GM18858 (cell line): Measurements from ENCODE around the gene GRPR.

Source experiments
- ATAC-seq: cut with Tn5 transposase; IDR thresholded peaks from one replicate; pipeline ENCODE4 v1.9.1; 2021; ENCODE audit not compliant: unreplicated experiment

GRPR gene

DNA sequence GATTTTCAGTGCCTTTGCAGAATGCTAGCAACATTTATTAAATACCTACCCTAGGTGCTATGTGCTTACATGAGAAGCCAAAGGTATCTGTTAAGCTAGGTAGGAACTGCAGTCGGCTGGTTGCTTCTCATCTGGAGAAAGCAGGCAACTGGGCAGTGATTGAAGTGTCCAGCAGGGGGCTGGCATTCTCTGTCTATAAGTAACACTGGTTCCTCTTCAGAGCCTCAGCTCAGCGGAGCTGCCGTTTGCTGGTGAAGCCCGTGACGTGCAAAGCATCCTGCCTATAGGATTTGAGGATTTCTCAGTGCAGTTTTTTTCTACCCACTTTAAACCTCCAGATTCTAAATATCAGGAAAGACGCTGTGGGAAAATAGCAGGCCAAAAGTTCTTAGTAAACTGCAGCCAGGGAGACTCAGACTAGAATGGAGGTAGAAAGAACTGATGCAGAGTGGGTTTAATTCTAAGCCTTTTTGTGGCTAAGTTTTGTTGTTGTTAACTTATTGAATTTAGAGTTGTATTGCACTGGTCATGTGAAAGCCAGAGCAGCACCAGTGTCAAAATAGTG is at the start of gene GRPR:
TSS of gene GRPR (plus strand) at position 344 of the 565 bp plus-strand sequence. CDS start 389 bp downstream, outside the sequence.
- ATAC-seq: peak; percentile 39

GRCh38 chrX:16075087-16075486 is 48.3 kb upstream of the GRPR start:
- ATAC-seq: no peak

DNA sequence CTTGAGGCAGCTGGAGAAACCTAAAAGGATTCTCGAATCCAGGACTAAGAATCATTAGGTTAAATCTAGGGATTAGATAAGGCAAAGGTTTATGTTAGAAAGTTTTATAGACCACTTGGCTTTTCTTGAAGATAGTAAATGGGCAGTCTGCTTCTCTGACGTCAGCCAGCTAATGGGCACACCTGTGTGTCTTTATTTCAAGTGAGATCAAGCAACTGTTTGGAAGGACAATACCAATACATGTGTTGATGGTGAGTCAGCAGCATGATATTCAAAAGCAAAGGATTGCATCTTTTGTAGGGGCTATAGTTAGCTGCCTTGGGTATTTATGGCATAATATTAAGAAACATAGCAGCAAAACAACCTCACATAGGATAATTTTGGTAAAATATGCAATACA is 46.5 kb upstream of the GRPR start:
- ATAC-seq: no peak

- ATAC-seq: no peak
Observed at GRCh38 chrX:16077811-16078210, 45.6 kb upstream of the GRPR start.

- ATAC-seq: no peak
Observed at GRCh38 chrX:16081357-16081756, 42.0 kb upstream of the GRPR start.

- ATAC-seq: no peak
Observed at GRCh38 chrX:16082470-16083085, 40.8 kb upstream of the GRPR start.

DNA sequence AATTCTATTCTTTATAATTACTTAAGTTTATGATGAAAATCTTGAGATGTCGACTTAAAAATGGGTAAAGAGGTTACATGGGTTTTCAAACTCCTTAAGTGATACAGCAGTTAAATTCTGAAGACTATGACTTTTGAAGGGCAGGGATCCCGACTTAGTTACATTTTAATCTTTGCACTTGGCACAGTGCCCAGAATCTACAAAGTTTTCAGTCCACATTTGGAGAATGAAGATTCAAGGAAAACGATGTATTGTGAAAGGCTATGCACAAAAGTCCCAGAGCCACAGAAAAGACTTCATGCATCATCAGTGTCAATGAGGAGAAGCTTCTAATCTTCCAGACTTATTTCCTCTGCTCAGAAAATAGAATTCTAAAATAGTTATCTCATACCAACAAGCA is 36.3 kb upstream of the GRPR start:
- ATAC-seq: no peak

DNA sequence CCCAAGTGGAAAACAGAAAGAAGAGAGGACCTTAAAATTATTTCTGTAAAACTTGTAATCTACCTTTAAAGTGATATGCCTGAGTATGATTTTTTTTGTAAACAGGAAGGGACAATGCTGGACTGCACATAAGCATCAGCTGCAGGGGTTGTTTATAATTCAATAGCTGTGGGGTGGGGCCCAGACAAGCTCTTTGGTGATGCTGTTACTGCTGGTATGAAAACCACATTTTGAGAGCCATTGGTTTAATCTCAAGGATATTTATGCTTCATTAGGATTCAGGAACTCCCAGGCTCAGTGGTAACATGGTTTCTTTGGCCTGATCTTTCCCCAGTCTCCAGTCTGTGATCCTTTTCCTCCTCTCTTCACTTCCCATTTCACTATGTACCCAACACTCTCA is 34.3 kb upstream of the GRPR start:
- no peak for ATAC-seq

- no peak for ATAC-seq
Observed at GRCh38 chrX:16096141-16096540, 27.2 kb upstream of the GRPR start.

- ATAC-seq: no peak
Observed at GRCh38 chrX:16100673-16101072, 22.7 kb upstream of the GRPR start.

- ATAC-seq: no peak
Observed at GRCh38 chrX:16101581-16101980, 21.8 kb upstream of the GRPR start.

- no peak for ATAC-seq
Observed at GRCh38 chrX:16103625-16104024, 19.7 kb upstream of the GRPR start.

- ATAC-seq: no peak
Observed at GRCh38 chrX:16112428-16112827, 10.9 kb upstream of the GRPR start.

DNA sequence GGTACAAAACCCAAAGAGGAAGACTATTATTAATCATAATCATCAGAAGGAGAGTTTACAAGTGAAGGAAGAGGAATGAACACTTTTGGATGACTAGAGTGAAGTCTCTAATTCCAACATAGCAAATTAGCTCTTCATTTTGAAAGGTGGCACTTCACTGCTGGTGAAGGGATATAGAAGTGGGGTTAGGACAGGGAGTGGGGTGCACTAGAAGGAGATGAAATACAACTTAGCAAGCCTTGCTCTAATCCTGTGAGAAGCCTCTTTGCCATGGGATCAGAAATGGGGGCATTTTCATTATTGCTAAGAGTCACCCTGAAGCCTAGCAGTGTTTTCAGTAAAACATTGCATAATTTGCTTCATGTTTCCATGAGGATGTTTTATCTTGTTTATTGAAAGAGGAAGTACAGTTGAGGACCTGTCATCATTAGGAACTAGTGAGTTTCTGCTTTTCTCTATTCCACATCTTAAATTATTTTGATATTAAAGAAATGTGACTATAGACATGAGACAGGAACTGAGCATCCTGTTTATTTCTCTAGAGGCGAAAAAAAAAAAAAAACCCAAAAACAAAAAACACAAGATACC is 9.3 kb upstream of the GRPR start:
- ATAC-seq: no peak

DNA sequence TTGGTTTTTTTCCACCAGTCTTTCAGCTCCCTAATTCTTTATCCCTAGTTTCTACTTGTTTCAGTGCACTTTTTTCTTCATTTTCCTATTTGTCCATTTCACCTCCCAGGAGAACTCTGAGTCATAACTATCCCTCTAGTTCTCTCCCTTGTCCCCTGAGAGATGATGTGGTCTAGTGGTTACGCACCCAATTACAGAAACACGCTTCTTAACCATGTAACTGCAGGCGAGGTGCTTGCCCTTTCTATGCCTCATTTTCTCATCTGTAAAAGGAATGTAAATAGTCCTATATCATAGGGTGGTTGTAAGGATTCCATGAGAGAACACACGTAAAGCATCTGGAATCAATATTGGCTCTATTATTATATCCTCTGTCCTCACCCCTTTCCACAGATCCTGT is 8.8 kb upstream of the GRPR start:
- no peak for ATAC-seq

DNA sequence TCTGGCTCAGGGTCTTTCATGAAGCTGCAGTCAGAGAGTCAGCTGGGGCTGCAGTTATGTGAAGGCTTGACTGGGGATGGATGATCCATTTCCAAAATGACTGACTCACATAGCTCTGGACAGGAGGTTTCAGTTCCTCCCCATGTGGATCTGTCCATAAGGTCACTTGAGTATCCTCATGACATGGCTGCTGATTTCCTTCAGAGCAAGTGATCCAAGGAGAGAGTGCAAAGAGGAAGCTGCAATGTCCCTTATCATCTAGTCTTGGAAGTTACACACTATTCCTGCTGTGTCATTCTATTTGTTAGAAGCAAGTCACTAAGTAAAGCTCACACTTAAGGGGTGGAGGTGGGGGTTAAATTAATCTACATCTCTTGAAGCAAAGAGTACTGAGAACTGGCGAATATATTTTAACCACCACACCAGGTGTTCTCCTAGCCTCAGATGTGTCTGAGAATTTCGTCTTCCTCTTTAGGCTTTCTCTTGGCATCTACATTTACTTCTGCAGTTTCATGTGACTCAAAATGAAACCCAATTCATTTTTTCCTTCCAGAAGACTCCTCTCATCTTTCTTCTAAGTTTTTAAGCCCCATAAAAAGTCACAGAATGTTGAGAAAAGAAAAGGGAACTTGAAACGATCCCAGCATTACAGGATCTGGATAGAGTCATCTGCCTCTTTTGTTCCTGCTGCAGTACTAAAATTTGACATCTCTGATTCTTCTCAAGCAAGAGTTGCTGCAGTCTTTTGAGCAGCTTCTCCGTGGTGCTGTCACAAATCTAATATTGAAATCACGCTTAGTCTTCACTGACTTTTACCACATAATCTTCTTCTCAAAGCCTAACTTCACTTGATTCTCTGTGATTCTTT is 3.8 kb upstream of the GRPR start:
- ATAC-seq: peak; percentile 83

DNA sequence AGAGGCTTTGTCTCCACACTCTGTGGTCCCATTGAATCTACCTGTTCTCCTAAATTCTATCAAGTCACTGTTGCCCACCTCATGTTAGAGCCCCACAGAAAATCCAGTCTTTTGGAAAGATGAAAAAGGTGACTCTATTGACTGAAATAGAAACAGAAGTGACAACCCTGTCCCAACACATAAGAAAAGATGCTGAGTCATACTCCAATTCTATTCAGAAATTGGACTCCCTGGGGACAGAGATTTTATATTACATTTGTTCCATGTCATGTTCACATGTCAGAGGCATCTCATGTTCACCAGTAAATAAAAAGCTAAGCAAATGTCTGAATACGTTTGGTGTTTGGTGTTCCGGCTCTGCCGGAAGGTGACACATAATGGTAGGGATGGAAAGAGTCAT is 2.9 kb upstream of the GRPR start:
- no peak for ATAC-seq

DNA sequence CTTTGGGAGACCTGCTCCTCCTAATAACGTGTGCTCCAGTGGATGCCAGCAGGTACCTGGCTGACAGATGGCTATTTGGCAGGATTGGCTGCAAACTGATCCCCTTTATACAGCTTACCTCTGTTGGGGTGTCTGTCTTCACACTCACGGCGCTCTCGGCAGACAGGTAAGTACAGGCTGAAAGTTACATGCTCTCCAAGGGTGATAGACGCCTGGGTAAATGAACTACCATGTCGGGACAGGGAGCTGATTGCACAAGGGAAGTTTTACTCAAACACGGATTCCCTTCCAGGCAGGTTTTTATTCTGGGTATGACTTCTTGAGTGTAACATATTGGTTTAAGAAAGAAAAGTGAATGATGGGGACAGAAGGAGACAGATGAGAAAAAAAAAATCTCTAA is 836 bp downstream of the GRPR start:
- no peak for ATAC-seq

GRCh38 chrX:16125520-16126149 is 2.3 kb downstream of the GRPR start:
- no peak for ATAC-seq

DNA sequence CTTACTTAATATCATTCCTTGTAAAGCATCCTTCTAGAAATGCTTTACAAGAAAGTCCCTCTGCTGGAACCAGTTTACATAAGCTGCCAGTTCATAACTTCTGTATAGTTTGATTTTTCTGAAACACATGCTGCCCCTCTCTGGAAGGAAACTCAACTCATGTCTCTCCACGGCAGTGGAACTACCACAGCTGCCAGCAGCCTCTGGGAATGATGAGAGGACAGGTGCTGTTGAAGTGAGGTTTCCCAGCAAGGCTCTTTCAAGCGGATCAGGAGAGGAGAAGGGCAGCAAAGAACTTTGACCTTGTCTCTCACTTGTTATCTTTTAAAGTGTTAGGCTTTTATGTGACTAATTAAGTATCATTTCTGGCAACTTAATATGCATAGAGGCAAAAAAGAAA is 7.3 kb downstream of the GRPR start:
- no peak for ATAC-seq

DNA sequence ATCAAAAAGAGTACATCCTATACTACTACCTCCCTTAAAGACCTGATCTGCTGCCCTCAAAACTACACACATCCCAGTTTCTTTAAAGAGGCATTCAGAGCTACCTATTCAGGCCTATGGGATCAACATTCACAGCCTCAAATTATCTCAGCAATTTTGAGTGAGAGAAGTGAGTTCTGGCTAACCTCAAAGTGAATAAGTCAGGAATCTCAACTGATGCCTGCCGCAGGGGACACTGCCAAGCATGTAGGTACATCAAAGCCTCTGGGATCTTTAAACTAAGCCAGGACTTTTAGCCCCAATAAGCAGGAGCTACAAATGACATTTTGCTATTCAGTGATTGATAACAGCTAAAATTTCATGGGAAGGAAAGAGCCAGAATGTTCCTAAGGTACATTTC is 11.6 kb downstream of the GRPR start:
- no peak for ATAC-seq
